Stimulated activated naive CD4-positive, alpha-beta T cell (primary cell): ENCODE measurements around the gene KRTAP2-2.
"Not testable (repeated sequence)": the region's sequence is repeated elsewhere in the genome, so short reads cannot be mapped to it uniquely, and the experiment has no call there.

Experiments used
- DNase-seq, 6 experiments: peaks; one replicate each; lab custom pipeline; 2025; lab: John Stamatoyannopoulos, UW

Gene KRTAP2-2, protein sequence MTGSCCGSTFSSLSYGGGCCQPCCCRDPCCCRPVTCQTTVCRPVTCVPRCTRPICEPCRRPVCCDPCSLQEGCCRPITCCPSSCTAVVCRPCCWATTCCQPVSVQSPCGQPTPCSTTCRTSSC

DNA sequence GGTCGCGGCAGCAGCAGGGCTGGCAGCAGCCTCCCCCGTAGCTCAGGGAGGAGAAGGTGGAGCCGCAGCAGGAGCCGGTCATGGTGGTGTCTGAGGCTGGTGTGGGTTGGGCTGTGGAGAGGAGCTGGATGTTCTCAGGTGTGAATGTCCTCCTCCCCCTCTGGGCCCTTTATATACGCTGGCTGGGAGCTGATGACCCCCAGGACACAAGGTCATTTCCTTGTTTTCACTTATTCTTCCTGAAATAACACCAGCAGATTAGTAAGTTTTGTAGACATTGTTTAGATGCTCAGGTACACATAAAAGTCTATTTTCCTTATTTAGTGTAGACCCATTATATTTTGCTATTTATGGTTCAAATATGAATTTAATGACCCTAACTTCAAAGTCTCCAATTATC, at the start of gene KRTAP2-2:
KRTAP2-2 (minus strand) TSS at position 101 of the 400 bp plus-strand sequence; CDS start at position 82, 19 bp downstream.
- not testable (repeated sequence) for DNase-seq

DNA sequence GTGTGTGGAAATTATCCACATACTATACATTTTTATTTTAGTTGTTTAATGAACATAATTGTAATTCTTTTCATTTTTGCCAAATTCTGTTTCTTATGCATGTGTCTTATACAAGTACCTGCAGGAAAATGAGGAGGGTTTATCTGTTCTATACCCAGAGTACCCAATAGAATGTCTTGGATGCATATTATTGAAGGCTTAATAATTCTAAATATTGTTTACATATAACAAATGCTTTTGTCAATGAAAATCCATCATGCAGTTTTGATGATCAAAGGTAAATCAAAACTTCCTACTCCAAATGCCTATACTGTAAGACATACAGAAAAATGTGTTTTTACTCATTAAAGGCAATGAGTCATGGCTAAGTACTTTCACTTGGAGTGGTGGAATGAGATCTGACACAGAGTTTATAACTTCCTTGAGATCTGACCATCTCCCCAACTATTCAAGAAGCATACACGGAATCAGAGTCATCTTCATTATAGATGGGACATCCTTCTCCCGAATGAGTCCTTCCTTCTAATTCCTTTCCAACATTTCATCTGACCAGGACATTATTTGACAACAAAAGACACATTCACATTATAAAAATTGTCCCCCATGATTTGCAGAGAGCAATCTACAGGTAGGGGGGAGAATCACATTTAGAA, 49.5 kb upstream of the KRTAP2-2 start:
- DNase-seq = not testable (repeated sequence)

DNA sequence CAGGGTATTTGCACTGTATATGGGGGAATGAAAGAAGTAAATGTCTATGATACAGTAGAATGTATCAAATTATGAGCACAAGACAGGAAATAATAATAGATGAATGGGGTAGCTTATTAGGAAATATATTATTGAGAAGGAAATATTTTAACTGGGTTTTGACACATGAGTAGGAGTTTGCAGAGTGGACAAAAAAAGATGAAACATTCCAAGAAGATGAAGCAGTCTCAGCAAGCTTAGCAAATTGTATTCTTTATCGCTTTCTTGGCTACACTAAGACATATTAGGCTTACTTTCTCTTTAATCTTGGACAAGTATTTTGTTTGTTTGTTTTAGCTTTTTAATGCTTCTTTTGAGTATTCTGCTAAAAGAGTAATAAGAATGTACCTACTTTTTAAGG, 48.9 kb upstream of the KRTAP2-2 start:
- DNase-seq = no peak

DNA sequence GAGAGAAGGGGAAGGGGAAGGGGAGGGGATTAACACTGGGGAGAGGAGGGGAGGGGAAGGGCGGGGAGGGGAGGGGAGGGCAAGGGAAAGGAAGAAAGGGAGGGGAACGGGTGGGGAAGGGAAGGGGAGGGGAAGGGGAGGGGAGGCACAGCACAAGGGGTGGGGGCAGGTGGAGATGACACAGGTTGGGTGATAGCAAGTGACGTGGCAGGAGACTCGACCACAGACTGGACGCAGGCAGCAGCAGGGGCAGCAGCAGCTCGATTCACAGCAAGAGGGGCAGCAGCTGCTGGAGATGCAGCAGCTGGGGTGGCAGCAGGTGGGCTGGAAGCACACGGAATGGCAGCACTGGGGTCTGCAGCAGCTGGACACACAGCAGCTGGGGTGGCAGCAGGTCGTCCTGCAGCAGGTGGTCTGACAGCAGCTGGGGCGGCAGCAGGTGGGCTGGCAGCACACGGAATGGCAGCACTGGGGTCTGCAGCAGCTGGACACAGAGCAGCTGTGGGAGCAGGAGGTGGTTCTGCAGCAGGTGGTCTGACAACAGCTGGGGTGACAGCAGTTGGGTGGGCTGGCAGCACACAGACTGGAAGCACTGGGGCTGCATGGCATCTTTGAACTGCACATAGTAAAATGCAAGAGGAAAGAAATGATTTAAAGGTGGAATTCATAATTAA, 46.7 kb upstream of the KRTAP2-2 start, which contains the start of gene KRTAP4-16:
KRTAP4-16 (minus strand) TSS at position 624 of the 674 bp plus-strand sequence; CDS start at position 624, 0 bp downstream.
- no peak for DNase-seq

DNA sequence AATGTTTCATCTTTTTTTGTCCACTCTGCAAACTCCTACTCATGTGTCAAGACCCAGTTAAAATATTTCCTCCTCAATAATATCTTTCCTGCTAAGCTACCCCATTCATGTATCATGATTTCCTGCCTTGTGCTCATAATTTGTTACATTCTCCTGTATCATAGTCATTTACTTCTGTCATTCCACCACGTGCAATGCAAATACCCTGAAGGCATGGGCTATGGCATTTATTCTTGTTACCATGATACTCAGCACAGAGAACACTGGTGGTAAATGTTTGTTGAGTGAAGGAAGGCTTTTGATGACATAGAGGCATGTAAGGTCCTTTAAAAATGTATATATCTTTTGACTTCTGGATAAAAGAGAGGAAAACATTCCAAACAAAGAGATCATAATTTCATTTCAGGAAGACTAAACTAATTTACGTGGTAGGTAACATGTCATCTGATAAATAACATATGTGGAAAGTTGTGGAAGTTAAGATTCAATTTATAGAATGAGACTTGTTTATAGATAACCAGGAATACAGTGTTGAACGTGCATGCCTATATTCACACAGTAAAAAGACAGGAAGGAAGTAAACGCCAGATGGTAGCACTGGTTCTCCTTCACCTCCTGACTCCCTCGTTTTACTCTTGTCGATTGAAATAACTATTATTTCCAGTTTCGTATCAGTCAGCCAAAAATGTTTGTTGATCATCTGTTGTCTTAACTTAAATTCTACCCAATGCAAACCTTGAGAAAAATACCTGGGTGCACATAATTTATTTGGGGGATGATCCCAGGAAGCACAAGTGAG, 44.9 kb upstream of the KRTAP2-2 start:
- peak in 1 of 6 experiments; percentile 3 for DNase-seq

DNA sequence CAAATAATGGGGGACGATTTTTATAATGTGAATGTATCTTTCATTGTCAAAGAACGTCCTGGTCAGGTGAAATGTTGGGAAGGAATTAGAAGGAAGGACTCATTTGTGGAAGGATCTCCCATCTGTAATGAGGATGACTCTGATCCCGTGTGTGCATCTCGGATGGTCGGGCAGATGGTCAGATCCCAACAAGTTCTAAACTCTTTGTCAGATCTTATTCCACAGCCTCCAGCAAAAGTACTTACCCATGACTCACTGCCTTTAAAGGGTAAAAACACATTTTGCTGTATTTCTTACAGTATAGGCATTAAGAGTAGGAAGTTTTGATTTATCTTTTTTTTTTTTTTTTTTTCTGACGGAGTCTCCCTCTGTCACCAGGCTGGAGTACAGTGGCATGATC, 43.5 kb upstream of the KRTAP2-2 start:
- no peak for DNase-seq

DNA sequence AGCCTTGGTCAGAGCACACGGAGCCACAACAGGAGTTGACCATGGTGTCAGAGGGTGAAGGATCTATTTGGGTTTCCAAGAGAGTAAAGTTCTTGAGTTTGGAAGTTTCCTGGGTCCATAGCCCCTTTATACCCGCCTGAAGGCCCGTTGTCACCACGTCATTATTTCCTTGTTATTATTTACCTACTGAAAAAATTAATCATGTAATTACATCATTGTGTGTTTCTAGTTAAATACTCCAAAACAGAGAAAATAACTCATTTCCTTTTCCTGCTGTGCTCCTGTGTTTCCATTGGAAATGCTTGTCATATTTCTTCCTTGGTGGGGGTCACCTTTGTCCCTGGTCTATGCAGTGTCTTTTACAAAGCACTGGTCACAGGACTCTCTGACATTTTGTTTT, 43.0 kb upstream of the KRTAP2-2 start, which contains the start of gene KRTAP4-8:
KRTAP4-8 (minus strand) TSS at position 101 of the 400 bp plus-strand sequence; CDS start at position 43, 58 bp downstream.
- DNase-seq = no peak

DNA sequence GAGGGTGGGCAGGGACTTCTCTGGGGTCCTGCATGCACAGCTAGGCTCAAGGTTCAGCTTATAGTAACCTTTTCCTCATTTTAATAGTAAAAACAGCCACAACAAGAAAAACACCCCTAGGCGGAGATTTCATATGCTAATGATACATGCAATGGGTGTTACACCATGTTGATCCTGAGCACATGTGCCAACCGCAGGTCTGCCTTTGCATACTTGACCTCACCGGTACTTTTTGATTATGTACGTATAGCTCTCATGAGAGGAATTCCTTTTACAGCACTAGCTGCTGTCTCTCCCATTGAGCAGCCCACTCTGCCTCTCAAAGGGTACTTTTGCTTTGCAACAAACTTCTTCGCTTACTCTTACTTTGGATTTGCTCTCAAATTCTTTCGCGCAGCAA, 41.0 kb upstream of the KRTAP2-2 start:
- DNase-seq = no peak

DNA sequence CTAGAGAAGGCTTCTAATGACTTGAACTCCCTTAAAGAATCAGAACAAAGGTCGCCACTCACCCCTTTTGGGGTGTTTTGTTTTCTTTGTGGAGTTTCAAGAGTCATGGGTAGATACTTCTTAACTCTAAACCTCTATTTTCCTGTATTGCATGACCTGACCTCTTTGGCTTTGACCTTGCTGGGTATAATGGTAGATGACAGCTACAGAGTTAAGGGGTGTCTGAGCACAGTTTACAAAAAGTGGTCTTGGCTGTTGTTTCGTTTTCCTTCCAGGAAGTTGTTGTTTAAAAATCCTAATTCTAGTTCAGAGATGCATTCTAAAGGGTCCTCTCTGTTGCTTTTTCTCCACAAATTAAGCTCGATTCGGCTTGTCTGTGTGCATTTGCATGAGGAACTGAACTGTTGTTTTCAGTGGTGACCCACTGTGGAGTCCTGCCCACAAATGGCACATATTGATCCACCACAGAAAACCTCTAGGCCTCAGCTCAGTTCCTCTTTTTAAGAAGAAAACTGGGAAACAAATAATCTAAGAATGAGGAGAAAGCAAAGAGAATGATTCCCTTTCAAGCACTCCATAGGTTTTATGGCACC, 33.8 kb upstream of the KRTAP2-2 start:
- DNase-seq = not testable (repeated sequence)

DNA sequence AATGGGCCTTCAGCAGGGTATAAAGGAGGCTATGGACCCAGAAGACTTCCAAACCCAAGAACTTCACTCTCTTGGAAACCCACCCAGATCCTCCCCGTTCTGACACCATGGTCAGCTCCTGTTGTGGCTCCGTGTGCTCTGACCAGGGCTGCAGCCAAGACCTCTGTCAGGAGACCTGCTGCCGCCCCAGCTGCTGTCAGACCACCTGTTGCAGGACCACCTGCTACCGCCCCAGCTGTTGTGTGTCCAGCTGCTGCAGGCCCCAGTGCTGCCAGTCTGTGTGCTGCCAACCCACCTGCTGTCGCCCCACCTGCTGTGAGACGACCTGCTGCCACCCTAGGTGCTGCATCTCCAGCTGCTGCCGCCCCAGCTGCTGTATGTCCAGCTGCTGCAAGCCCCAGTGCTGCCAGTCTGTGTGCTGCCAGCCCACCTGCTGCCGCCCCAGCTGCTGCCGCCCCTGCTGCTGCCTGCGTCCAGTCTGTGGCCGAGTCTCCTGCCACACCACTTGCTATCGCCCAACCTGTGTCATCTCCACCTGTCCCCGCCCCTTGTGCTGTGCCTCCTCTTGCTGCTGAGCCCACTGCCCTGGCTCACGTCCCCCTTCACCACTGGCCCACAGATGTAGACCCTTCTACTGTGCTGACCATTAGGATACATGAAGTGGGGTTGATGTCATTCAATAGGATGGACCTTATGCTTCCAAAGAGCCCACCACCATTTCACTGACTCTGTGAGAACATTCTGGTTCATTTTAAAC, 29.2 kb upstream of the KRTAP2-2 start, which contains the start of gene KRTAP4-7:
KRTAP4-7 (plus strand) TSS at position 51 of the 757 bp plus-strand sequence; CDS start at position 108, 57 bp downstream.
- not testable (repeated sequence) for DNase-seq

DNA sequence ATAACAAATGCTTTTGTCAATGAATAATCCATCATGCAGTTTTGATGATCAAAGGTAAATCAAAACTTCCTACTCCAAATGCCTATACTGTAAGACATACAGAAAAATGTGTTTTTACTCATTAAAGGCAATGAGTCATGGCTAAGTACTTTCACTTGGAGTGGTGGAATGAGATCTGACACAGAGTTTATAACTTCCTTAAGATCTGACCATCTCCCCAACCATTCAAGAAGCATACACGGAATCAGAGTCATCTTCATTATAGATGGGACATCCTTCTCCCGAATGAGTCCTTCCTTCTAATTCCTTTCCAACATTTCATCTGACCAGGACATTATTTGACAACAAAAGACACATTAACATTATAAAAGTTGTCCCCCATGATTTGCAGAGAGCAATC, 28.4 kb upstream of the KRTAP2-2 start:
- DNase-seq = not testable (repeated sequence)

DNA sequence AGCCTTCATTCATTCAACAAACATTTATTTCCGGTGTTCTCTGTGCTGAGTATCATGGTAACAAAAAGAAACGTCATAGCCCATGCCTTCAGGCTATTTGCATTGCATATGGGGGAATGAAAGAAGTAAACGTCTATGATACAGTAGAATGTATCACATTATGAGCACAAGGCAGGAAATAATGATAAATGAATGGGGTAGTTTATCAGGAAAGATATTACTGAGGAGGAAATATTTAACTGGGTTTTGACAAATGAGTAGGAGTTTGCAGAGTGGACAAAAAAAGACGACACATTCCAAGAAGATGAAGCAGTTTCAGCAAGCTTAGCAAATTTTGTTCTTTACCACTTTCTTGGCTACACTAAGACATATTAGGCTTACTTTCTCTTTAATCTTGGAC, 27.6 kb upstream of the KRTAP2-2 start:
- DNase-seq = no peak

DNA sequence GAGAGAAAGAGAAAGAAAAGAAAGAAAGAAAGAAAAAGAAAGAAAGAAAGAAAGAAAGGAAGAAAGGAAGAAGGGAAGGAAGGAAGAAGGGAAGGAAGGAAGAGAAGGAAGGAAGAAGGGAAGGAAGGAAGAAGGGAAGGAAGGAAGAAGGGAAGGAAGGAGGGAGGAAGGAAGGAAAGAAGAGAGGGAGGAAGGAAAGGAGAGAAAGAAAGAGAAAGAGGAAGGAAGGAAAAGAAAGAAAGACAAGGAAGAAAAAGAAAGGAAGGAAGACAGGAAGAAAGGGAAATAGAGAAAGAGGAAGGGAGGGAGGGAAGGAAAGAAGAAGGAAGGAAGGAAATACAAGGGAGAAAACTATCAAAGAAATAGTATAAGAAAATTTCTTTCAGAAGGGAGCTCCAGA, 21.8 kb upstream of the KRTAP2-2 start:
- no peak for DNase-seq

DNA sequence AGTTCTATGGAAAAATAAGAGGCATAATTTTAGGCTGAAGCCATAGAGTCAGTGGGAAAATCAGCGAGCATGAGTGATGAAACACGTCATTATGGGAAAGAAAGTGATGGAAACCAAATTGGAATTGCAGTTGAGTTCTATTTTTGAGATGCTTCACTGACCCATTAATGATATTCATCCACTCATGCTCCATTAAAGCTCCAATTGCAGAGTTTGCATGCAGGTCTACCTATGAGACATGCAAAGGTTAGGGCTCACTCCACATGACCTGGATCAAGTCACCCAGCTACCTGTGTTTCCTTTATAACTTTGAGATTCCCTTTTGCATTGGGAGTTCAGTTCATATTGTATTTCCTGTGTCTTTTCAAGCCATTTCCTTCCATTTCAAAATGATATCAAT, 18.6 kb upstream of the KRTAP2-2 start:
- DNase-seq = no peak

DNA sequence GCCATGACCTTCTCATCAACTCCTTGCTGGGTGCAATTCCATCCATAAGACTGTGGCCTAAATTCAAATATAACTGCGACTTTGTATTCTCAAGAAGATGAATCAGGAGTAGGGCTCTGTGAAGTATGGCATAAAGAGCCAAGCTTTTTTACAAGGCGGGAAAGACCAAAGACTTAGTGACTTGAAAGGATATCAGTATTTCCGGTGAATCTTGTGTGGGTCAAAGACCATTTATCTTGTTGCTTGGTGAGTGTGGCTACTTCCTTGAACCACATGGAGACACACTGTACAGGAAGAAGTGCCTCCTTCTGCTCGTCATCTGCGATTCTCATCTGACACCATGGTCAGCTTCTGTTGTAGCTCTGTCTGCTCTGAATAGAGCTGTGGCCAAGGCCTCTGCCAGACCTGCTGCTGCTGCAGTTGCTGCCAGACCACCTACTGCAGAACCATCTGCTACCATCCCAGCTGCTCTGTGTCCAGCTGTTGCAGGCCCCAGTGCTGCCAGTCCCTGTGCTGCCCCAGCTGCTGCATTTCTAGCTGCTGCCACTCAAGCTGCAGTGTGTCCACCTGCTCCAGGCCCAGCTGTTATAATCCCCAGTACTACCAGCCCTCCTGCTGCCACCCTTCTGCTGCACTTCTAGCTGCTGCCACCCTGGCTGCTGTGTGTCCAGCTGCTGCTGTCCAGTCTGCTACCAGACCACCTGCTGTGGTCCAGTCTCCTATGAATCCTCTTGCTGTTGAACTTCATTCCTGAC, 16.8 kb upstream of the KRTAP2-2 start:
- no peak for DNase-seq

DNA sequence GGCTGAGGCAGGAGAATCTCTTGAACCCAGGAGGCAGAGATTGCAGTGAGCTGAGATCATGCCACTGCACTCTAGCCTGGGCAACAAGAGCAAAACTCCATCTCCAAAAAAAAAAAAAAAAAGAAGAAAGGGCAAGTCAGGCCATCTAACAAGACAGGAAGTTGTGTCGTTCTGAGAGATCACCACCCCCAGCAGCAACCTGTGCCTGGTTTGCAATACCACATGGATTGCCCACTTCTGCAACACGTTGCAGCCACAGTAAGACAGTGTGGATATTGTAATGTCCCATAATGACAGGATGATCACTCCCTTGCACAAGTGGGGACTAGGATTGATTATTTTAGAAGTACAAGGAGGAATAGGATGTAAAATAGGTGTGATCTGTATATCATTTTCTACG, 14.0 kb upstream of the KRTAP2-2 start:
- DNase-seq = no peak

DNA sequence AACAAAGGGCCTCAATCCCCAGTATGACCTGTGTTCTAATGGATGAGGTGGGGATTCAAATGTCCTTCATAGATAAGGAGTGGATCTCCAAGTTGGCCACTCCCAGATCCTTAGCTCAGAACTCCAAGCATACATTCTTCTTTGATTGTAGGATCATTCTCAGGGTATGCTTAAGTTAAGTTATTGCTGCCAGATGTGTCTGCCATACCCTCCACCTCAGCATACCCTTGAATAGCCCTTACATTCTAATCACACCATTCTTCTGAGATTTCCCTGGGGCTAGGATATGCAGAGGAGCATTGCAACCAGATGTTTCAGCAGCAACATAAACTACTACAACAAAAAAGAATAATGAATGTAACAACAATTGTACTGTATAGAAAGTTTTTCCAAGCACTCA, 12.3 kb upstream of the KRTAP2-2 start:
- no peak for DNase-seq

DNA sequence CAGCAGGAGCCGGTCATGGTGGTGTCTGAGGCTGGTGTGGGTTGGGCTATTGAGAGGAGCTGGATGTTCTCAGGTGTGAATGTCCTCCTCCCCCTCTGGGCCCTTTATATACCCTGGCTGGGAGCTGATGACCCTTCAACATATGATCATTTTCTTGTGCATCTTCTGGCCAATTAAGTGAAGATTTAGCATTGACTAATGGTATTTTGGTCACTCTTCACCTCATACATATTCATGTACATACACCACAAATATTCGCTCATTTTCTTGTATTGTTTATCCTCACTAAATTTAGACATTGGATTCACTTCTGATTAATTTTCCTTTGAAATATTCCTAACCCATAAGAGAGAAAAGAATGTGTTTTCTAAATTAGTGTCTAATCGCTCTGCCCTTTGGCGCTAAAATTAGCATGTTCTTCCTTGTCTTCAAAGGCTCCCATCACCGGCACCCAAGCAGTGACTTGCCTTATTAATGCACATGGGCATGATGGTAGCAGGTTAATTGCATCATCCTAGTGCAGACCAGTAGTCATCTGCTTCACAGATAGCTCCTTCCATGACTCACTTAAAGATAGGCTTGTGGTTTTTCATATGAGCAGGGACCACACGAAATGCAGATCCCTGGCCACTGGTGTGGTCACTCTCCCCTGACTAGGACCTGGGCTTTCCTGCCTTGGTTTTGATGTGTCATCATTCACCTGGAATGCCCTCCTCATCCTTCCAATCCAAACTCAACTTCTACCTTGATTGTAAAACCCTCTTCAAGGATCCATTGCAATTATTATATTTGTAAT, 11.0 kb upstream of the KRTAP2-2 start, which contains the start of gene KRTAP2-4:
KRTAP2-4 (minus strand) TSS at position 51 of the 796 bp plus-strand sequence; CDS start at position 17, 34 bp downstream.
- no peak for DNase-seq

DNA sequence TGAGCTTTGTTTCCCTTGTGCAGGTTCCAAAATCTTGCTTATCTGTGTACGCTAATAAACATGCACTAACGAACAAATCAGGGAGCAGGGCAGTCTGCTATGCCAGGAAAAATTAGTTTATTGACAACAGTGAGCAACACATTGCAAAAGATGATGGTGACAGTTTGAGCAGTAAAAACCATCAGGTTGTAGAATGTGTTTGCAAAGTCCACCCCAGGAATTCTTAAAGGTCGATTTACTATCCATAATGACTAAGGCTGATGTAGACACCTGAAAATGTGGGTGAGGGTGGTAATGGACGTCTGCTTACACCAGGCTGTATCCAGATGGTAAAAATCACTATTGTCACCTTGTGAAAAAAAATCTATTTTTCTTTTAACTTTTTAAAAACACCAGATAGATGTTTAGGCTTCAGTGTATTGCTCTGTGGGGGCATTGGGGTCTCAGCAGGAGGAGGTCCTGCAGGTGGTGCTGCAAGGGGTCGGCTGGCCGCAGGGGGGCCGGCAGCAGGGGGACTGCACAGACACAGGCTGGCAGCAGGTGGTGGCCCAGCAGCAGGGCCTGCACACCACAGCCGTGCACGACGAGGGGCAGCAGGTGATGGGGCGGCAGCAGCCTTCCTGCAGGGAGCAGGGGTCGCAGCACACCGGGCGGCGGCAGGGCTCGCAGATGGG, 10.1 kb upstream of the KRTAP2-2 start:
- not testable (repeated sequence) for DNase-seq
